ENCODE data around the gene CRYGS.
A peak's percentile ranks its signal among the peaks of the same experiment; 100 is the strongest.
"Not testable (repeated sequence)": the region's sequence is repeated elsewhere in the genome, so short reads cannot be mapped to it uniquely, and the experiment has no call there.

Gene CRYGS

GRCh38 chr3:186552408-186553031, 8.3 kb upstream of the CRYGS start:
- DNase-seq, result no peak

GRCh38 chr3:186551387-186551786, 7.2 kb upstream of the CRYGS start:
- DNase-seq, result no peak

GRCh38 chr3:186549497-186549896, 5.3 kb upstream of the CRYGS start:
- no peak for DNase-seq

GRCh38 chr3:186540835-186541226, 3.3 kb downstream of the CRYGS start:
- DNase-seq, result no peak

- peak; percentile 57 for DNase-seq
Observed at GRCh38 chr3:186540221-186540834, 3.9 kb downstream of the CRYGS start.

GRCh38 chr3:186538779-186539178, 5.4 kb downstream of the CRYGS start:
- no peak for DNase-seq

GRCh38 chr3:186536883-186537844, 7.0 kb downstream of the CRYGS start:
- no peak for DNase-seq

- DNase-seq, result no peak
Observed at GRCh38 chr3:186534113-186534669, 10.0 kb downstream of the CRYGS start.

- DNase-seq, result no peak
Observed at GRCh38 chr3:186532598-186533072, 11.5 kb downstream of the CRYGS start.

- not testable (repeated sequence) for DNase-seq
Observed at GRCh38 chr3:186531694-186532093, 12.5 kb downstream of the CRYGS start.

GRCh38 chr3:186530415-186530814, 13.8 kb downstream of the CRYGS start:
- DNase-seq, result no peak

- DNase-seq, result no peak
Observed at GRCh38 chr3:186529201-186529999, 14.8 kb downstream of the CRYGS start.

GRCh38 chr3:186526256-186526606, 17.9 kb downstream of the CRYGS start:
- DNase-seq, result no peak

- DNase-seq, result no peak
Observed at GRCh38 chr3:186525369-186526255, 18.6 kb downstream of the CRYGS start.

GRCh38 chr3:186524616-186525015, 19.6 kb downstream of the CRYGS start:
- DNase-seq, result no peak

GRCh38 chr3:186523434-186523833, 20.7 kb downstream of the CRYGS start:
- DNase-seq, result no peak

GRCh38 chr3:186523022-186523421, 21.2 kb downstream of the CRYGS start:
- no peak for DNase-seq

GRCh38 chr3:186520957-186521842, 23.0 kb downstream of the CRYGS start:
- no peak for DNase-seq

GRCh38 chr3:186520431-186520830, 23.7 kb downstream of the CRYGS start:
- no peak for DNase-seq

GRCh38 chr3:186519021-186519658, 25.0 kb downstream of the CRYGS start:
- no peak for DNase-seq
